ENCODE data around the gene NECTIN2.
A peak's percentile ranks its signal among the peaks of the same experiment; 100 is the strongest.
"Not testable (repeated sequence)": the region's sequence is repeated elsewhere in the genome, so short reads cannot be mapped to it uniquely, and the experiment has no call there.

The NECTIN2 gene

DNA sequence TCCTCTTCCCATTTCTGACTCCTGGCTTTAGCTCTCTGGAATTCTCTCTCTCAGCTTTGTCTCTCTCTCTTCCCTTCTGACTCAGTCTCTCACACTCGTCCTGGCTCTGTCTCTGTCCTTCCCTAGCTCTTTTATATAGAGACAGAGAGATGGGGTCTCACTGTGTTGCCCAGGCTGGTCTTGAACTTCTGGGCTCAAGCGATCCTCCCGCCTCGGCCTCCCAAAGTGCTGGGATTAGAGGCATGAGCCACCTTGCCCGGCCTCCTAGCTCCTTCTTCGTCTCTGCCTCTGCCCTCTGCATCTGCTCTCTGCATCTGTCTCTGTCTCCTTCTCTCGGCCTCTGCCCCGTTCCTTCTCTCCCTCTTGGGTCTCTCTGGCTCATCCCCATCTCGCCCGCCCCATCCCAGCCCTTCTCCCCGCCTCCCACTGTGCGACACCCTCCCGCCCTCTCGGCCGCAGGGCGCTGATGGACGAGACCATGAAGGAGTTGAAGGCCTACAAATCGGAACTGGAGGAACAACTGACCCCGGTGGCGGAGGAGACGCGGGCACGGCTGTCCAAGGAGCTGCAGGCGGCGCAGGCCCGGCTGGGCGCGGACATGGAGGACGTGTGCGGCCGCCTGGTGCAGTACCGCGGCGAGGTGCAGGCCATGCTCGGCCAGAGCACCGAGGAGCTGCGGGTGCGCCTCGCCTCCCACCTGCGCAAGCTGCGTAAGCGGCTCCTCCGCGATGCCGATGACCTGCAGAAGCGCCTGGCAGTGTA, 62.2 kb downstream of the NECTIN2 start:
- DNase-seq (ENCODE audit: low read depth) = no peak

DNA sequence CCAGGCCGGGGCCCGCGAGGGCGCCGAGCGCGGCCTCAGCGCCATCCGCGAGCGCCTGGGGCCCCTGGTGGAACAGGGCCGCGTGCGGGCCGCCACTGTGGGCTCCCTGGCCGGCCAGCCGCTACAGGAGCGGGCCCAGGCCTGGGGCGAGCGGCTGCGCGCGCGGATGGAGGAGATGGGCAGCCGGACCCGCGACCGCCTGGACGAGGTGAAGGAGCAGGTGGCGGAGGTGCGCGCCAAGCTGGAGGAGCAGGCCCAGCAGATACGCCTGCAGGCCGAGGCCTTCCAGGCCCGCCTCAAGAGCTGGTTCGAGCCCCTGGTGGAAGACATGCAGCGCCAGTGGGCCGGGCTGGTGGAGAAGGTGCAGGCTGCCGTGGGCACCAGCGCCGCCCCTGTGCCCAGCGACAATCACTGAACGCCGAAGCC, 62.8 kb downstream of the NECTIN2 start:
- DNase-seq (ENCODE audit: low read depth) = no peak

DNA sequence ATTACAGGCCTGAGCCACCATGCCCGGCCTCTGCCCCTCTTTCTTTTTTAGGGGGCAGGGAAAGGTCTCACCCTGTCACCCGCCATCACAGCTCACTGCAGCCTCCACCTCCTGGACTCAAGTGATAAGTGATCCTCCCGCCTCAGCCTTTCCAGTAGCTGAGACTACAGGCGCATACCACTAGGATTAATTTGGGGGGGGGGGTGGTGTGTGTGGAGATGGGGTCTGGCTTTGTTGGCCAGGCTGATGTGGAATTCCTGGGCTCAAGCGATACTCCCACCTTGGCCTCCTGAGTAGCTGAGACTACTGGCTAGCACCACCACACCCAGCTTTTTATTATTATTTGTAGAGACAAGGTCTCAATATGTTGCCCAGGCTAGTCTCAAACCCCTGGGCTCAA, 63.7 kb downstream of the NECTIN2 start:
- no peak for DNase-seq (ENCODE audit: low read depth)

DNA sequence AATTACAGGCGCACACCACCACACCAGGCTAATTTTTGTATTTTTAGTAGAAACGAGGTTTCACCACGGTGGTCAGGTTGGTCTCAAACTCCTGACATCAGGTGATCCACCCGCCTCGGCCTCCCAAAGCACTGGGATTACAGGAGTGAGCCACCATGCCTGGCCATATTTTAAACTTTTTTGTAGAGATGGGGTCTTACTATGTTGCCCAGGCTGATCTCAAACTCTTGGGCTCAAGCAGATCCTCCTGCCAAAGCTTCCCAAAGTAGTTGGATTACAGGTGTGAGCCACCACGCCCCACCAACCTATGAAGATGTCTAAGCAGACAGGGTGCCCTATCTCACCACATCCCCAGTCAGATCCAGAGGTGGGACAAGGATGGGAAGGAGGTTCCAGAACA, 65.8 kb downstream of the NECTIN2 start:
- DNase-seq (ENCODE audit: low read depth) = not testable (repeated sequence)

DNA sequence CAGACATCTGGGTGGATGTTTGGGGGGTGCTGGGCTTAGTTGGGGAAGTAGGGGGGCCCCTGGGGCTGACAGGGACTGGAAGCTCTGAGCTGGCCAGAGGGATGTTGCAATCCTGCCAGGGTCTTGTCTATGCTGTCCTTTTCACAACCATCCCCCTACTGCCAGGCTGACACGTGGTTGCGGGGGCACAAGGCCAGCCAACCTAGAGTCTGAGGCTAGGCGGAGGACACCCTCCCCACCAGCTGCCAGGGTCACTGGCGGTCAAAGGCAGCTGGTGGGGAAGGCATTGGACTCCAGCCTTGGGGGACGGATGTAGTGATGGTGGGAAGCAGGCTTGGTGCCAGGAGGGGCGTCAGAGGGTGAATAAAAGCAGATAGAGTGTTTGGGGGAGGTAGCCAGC, 66.8 kb downstream of the NECTIN2 start:
- no peak for DNase-seq (ENCODE audit: low read depth)

DNA sequence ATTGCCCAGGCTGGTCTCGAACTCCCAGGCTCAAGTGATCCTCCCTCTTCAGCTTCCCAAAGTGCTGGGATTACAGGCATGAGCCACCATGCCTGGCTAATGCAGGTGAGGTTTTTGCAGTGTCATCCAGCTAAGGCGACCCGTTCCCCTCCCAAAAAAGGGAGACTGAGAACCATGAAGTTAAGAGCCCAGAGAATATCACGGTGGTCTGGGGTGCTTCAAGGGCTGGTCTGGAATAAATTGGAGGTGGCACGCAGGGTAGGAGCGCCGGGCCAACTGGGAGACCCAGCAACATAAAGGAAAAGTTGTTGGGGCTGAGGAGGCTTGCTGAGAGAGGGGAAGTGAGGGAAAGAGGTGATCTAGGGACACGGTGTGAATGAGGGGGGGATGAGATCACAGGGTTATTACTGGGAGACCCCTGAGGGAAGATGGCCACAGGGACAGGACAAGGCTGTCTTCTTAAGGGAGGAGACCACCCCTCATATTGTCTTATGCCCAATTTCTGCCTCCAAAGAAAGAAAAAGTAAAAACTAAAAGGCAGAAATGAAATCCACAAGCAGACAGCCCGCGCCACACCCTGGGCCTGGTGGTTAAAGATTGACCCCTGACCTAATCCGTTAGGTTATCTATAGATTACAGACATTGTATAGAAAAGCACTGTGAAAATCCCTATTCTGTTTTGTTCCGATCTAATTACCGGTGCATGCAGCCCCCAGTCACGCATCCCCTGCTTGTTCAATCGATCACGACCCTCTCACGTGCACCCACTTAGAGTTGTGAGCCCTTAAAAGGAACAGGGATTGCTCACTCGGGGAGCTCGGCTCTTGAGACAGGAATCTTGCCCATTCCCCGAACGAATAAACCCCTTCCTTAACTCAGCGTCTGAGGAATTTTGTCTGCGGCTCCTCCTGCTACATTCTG, 67.7 kb downstream of the NECTIN2 start:
- DNase-seq (ENCODE audit: low read depth) = not testable (repeated sequence)

DNA sequence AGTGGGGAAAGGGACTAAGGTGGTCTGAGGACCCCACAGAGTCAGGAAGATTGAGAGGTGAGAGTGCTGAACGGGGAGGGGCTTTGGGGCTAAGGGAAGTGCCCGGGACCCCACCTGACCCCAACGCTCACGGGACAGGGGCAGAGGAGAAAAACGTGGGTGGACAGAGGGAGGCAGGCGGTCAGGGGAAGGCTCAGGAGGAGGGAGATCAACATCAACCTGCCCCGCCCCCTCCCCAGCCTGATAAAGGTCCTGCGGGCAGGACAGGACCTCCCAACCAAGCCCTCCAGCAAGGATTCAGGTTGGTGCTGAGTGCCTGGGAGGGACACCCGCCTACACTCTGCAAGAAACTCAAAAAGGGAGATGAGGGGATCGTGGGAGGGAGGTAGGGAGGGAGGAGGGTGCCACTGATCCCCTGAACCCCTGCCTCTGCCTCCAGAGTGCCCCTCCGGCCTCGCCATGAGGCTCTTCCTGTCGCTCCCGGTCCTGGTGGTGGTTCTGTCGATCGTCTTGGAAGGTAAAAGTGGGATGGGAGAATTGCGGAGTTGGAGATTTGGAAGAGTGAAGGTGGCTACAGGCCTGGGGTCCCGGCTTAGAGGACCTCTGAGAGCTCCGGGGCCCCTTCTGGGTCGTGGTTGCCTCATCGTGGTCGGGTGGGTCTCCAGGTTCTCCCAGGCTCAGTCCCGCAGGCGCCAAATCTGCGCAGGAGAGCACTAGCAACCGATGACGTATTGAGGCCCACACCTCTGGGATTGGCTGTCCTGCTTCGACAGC, 68.5 kb downstream of the NECTIN2 start, which contains the start of gene APOC1:
Gene APOC1 (plus strand): TSS at position 176 of the 774 bp plus-strand sequence. CDS start 284 bp downstream, at position 460.
- DNase-seq (ENCODE audit: low read depth) = peak; percentile 65

DNA sequence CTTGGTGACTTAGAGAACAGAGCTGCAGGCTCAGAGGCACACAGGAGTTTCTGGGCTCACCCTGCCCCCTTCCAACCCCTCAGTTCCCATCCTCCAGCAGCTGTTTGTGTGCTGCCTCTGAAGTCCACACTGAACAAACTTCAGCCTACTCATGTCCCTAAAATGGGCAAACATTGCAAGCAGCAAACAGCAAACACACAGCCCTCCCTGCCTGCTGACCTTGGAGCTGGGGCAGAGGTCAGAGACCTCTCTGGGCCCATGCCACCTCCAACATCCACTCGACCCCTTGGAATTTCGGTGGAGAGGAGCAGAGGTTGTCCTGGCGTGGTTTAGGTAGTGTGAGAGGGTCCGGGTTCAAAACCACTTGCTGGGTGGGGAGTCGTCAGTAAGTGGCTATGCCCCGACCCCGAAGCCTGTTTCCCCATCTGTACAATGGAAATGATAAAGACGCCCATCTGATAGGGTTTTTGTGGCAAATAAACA, 78.2 kb downstream of the NECTIN2 start:
- no peak for DNase-seq (ENCODE audit: low read depth)

DNA sequence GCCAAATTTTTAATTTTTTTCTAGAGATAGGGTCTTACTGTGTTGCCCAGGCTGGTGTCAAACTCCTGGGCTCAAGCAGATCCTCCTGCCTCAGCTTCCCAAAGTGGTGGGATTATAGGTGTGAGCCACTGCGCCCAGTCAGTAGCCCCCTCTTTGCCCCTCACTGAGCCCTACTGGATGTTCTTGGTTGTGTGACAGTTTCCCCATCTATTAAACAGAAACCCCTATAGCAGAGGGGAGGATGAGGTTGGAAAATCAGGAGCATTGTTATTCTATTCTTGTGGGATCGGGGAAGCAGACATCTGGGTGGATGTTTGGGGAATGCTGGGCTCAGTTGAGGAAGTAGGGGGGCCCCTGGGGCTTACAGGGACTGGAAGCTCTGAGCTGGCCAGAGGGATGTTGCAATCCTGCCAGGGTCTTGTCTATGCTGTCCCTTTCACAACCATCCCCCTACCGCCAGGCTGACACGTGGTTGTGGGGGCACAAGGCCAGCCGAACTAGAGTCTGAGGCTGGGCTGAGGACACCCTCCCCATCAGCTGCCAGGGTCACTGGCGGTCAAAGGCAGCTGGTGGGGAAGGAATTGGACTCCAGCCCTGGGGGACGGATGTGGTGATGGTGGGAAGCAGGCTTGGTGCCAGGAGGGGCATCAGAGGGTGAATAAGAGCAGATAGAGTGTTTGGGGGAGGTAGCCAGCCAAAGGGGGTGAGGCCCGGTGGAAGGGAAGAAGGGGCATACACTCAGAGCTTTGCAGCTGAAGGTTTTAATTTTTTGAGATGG, 79.2 kb downstream of the NECTIN2 start:
- DNase-seq (ENCODE audit: low read depth) = no peak

DNA sequence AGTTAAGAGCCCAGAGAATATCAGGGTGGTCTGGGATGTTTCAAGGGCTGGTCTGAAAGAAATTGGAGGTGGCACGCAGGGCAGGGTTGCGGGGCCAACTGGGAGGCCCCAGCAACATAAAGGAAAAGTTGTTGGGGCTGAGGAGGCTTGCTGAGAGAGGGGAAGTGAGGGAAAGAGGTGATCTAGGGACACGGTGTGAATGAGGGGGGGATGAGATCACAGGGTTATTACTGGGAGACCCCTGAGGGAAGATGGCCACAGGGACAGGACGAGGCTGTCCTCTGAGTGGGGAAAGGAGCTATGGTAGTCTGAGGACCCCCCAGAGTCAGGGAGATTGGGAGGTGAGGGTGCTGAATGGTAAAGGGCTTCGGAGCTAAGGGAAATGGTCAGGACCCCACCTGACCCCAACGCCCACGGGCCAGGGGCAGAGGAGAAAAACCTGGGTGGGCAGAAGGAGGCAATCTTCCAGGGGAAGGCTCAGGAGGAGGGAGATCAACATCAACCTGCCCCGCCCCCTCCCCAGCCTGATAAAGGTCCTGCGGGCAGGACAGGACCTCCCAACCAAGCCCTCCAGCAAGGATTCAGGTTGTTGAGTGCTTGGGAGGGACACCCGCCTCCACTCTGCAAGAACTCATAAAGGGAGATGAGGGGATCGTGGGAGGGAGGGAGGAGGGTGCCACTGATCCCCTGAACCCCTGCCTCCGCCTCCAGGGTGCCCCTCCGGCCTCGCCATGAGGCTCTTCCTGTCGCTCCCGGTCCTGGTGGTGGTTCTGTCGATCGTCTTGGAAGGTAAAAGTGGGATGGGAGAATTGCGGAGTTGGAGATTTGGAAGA, 80.4 kb downstream of the NECTIN2 start:
- DNase-seq (ENCODE audit: low read depth) = not testable (repeated sequence)

DNA sequence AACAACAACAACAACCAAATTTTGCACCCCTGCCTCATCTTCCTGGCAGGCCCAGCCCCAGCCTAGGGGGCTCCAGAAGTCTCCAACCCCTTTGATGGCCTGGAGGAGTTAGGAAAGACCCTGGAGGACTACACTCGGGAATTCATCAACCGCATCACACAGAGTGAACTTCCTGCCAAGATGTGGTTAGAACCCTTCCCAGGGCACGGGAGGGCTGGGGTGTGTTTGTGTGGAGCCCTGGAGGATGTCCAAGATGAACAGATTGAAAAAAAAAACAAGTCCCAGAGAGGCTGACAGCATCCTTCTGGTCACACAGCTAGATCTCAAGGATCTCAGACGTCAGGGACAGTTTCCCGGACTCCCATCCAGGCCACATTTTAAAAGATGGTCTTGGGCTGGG, 81.6 kb downstream of the NECTIN2 start:
- no peak for DNase-seq (ENCODE audit: low read depth)

DNA sequence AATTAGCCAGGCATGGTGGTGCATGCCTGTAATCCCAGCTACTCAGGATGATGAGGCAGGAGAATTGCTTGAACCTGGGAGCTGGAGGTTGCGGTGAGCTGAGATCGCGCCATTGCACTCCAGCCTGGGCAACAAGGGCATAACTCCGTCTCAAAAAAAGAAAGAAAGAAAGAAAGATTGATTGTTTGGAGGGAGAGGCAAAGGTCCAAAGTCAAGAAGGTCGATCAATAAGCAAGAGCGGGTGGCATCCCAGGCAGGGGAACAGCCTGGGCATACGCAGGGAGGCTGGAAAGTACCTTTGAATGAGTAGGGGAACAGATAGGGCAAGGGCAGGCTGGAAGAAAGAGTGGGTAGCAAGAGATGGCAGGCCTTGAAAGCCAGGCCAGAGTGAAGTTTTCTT, 84.0 kb downstream of the NECTIN2 start:
- no peak for DNase-seq (ENCODE audit: low read depth)

DNA sequence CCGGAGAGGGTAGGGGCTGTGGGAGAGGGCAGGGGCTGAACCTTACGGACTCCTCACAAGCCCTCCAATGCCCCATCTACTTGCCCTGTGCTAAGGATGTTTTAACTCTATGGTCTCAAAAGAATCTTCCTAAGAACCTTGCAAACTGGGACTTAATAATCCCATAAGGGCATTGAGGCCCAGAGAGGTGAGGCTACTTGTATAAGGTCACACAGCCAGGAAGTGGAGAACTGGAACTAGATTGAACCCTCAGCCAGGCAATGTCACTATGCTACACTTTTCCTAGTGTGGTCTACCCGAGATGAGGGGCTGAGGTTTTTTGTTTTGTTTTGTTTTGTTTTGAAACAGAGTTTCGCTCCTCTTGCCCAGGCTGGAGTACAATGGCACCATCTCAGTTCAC, 85.4 kb downstream of the NECTIN2 start:
- DNase-seq (ENCODE audit: low read depth) = no peak
